ENCODE data around the gene CCDC197.

CCDC197 gene

GRCh38 chr14:94027566-94028449, 30.7 kb downstream of the CCDC197 start:
- no peak for DNase-seq

DNA sequence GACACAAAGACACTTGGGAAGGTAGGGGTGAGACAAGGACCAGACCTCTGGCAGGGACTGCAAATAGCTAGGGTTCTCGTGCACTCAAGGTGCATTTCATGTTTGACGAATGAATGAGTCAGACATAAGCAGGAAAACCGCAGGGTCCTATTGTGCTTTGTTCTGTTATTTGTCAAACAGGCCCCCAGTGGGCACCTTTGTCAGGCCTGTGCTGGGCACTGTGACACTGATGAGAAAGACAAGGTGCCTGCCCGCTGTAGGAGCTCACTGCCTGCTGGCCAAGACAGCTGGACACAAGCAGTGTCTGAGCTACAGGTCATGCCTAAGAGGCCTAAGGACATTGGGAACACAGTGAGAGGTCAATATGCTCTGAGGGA, 31.3 kb downstream of the CCDC197 start:
- no peak for DNase-seq

GRCh38 chr14:94029265-94029664, 32.2 kb downstream of the CCDC197 start:
- no peak for DNase-seq

DNA sequence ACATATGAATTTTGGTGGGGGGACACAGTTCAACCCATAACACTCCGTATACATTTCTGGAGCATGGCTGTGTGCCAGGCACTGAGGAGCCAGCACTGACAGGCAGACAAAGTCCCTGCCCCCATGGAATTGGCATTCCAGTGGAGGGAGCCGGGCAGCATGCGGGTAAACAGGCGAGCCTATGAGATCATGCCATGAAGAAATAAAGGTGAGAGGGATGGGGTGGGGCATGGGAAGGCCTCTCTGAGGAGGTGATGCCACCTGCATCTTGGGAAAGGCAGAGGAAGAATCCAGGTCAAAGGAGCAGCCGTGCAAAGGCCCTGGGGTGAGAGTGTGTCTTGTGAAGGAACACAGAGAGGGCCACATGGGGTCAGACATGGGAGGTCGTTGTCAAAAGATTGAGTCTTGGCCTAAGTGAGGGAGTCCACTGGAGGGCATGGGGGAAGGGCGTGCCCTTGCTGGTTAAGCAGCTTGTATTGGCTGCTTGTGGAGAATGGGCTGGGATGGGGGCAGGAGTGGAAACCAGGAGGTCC, 32.6 kb downstream of the CCDC197 start:
- no peak for DNase-seq

- no peak for DNase-seq
These were observed 33.5 kb downstream of the CCDC197 start for GRCh38 chr14:94030571-94030970.

GRCh38 chr14:94031161-94031882, 34.2 kb downstream of the CCDC197 start:
- DNase-seq = no peak

GRCh38 chr14:94031883-94032279, 34.8 kb downstream of the CCDC197 start:
- DNase-seq = no peak

DNA sequence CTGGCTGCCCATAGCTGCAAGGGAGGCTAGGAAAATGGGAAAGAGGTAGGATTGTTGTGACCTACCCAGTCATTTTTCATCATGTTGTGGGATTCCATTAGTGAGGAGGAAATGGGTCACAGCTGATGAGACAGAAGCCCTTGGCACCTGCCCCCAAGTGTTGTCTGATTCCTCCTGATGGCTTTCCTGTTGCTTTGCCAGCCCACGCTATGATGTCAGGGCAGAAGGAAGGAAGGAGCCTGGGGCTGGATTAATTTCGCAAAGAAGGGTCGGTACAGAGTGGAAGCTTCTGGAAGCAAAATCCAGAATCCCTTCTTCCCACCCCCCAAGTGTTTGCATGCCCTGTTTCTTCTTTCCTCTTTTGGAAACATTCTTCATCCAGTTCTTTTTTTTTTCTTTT, 37.8 kb downstream of the CCDC197 start:
- DNase-seq = no peak

DNA sequence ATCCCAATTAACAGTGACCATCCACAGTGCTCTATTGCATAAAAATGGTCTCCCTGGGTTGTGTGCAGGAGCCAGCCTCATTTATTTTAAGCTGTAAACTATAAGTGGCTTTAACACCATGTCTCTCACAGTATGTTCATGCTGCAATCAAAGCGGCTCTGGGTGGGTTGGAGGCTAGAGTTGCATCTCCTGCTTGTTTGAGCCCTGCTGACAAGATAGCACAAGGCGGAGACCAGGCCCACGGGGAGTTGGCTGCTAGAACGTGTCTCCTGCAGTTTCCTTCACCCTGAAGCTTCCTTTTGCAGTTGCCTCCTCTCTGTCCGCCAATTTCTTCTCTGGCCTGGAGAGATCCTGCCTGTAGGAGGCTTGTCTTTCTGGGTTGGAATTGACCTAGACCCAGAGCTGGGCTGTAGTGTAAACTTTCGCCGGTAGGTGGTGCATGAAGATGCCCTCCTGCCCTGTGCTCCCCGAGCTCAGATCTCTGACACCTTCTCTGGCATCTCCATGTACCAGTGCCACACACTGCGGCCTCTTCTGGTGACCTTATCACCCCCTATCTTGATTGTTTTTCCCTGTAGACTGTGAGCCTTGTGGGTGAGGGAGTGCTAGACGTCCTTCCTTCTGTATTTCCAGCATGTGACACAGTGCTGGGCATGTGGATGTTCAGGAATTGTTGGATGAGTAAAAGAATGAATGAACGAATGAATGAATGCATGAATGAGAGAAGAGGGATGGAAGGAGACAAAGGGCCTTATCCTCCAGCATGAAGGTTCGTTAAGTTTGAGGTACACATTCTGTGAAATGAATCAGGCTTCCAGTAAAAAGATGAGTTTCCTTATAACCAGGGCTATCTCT, 39.4 kb downstream of the CCDC197 start:
- peak; percentile 69 for DNase-seq

DNA sequence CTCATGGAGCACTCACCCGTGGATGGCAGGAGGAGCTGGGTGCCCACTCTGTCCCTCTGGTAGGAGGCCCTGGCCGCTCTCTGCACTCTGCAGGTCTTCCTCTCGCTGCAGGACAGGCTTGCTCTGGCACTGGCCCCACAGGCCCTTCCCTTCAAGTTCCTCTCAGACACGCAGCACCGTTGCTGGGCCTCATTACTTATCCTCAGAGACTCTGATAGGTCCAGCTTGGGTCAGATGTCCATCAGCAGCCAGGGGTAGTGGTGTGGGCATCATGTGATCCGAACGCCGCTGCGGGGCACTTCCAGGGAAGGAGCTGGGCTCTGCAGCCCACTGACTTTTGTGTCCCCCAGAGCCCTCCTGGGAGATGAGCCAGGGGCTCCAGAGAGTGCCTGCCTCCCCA, 40.9 kb downstream of the CCDC197 start:
- DNase-seq = no peak

- DNase-seq = no peak
These were observed 41.4 kb downstream of the CCDC197 start for GRCh38 chr14:94038510-94038909.

- no peak for DNase-seq
These were observed 42.0 kb downstream of the CCDC197 start for GRCh38 chr14:94038921-94039629.

DNA sequence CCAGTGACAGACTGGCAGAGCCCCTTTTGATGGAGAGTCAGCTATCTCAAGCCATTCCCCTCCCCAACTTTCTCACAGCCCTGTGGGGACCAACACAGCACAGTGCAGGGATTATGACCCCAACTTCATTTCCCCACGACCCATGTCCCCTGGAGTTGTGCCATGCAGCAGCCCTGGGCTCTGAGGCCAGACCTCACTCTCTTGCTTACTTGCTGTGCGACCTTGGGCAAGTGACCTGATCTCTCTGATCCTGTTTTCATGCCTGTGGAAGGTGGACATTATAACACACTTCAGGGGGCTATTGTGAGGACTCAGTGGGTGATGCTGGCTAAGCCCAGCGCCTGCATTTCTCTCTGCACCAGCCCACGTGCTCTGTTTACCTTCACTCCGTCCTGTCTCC, 43.1 kb downstream of the CCDC197 start:
- no peak for DNase-seq

- no peak for DNase-seq
These were observed 43.7 kb downstream of the CCDC197 start for GRCh38 chr14:94040796-94041195.

DNA sequence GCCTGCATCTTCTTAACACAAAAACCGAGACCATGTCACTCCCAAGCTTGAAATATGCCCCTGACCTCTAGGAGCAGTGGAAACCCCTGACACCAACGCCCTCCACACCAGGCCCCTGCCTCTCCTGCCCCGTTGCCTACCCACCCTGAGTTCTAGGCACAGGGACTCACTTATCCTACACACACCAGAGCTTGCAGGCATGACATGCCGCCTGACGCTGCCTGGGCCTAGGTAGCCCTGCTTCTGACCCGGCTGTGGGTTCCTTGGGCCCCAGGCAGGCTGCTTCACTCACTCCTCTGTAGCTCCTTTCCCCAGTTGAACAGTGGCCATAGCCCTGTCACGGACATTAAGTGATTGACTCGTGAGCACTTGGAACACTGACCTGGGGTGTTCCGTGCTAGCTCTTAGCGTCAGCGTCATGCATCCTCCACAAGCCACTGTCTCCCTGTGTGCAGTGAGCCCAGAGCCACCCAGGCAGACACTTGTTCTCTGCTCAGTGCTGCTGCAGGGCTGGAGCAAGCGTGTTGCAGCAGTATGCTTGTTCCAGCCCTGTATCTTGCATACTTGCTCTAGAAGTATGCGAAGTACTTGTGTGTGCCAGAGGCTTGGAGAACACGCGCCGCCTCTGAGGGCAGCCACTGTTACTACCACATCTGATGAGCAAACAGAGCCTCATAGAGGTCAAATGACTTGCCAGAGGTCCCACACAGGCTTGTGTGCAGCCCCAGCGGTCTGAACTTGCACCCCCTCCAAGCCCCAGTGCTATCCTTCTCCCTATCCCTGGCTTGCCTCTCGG, 44.6 kb downstream of the CCDC197 start:
- no peak for DNase-seq

- DNase-seq = no peak
These were observed 45.5 kb downstream of the CCDC197 start for GRCh38 chr14:94042433-94043091.

DNA sequence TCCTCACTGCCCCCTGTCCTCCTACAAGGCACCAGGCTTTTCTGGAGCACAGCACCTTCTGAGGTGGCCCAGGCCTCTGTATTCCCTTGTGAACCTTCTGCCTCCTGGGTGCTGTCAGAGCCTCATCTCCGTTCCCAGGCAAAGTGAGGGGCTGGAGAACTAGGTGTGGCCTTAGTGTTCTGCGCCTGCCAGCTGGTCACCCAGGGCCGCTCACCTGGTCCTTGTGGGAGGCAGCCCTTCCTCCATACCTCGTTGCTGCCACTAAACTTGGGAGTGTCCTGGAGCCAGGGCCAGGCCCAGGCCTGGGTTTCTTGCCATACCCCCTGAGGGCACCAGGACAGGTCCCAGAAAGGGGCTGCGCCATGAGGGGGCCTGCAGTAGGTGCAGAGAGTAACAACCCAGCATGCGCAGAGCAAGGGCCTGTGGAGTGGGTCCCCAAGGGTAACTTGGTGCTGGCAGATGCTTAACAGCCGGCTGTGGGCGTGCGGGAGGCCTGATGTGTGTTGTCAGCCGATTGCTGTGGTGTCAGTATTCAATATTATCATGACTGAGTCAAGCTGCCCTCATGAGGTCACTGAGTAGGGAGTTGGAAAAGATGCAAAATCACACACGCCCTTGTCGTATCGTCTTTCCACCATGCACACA, 46.1 kb downstream of the CCDC197 start:
- no peak for DNase-seq

DNA sequence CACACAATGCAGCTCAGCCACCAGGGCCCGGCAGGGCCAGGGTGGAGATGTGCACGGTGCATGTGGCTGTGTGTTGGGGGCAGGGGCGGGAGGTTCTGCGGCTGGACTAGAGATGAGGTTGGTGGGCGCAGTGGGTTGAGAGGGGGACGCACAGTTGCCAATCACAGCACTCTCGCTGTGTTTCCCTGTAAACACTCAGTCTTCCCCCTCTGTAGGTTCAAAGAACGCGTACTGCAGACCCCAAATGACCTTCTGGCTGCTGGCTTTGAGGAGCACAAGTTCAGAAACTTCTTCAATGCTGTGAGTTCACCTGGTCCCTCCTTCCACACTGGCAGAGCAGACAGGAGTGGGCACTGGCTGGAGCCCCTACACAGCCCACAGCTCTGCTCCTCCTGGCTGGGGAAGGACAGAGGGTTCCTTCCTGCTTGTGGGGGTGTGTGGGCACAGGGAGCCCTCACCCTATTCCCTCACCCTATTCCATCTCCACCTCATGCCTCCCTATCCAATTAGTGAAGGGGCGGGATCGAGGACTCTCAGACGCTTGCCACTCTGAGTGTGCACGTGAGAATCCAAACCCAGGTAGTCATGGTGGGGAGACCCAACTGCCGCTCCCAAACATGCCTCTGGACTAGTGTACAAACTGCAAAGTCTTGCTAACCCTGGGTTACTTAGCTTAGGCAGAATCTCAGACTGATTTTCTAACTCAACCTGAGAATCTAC, 46.8 kb downstream of the CCDC197 start:
- DNase-seq = no peak

DNA sequence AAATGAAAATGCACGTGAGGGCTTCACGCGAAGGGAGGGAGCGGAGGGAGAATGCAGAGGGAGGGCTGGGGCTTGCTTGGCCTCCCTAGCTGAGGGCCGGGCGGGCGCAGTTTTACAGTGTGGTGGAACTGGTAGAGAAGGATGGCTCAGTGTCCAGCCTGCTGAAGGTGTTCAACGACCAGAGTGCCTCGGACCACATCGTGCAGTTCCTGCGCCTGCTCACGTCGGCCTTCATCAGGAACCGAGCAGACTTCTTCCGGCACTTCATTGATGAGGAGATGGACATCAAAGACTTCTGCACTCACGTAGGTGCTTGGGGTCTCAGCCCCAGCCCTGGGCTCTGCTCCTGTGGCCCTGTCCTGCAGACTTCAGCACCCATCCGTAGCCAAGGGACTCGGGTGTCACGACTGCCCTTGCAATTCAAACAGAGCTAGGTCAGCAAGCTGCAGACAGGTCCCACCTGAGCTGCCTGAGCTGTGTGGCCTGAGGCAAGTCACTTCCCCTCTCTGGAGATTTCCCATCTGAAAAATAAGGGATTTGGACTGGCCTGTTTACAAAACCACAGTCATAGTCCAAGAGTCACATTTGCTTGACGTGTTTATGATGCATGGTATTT, 47.5 kb downstream of the CCDC197 start:
- no peak for DNase-seq
